Vagina (tissue), 2 donors: Measurements from ENCODE around the gene C2orf81. TPM values are rescaled to one million over a fixed set of nuclear protein-coding genes. Genes with fewer than 3 reads are reported as not detected.
"Not testable (repeated sequence)": the region's sequence is repeated elsewhere in the genome, so short reads cannot be mapped to it uniquely, and the experiment has no call there.

ENCODE experiments used
- DNase-seq, 2 donors: peaks; one replicate each; pipeline ENCODE4 v3.0.0-alpha.2; 2017; ENCODE audit errors: extremely low spot score in 2 of 2
- H3K27ac ChIP-seq: fragments of 200-600 bp; sonication (generic); one replicate; pipeline ENCODE4 v1.5.1; 2019
- H3K27me3 ChIP-seq: fragments of 200-600 bp; sonication (generic); one replicate; pipeline ENCODE4 v1.5.1; 2019
- H3K36me3 ChIP-seq, 2 donors: fragments of 200-600 bp; sonication (generic); one replicate each; pipeline ENCODE4 v1.5.1; 2017 to 2019
- H3K4me1 ChIP-seq: fragments of 200-600 bp; sonication (generic); one replicate; pipeline ENCODE4 v1.5.1; 2019
- H3K4me3 ChIP-seq, 2 donors: fragments of 200-600 bp; sonication (generic); 1 replicate in 1 of 2; 2 replicates in 1 of 2; pipeline ENCODE4 v1.5.1; 2016 to 2019
- H3K9me3 ChIP-seq: fragments of 200-600 bp; sonication (generic); one replicate; pipeline ENCODE4 v1.5.1; 2019
- CTCF ChIP-seq, 3 experiments: fragments of 450-650 bp in 2 of 3; fragments of 200-600 bp in 1 of 3; sonication (generic) in 1 of 3; IDR thresholded peaks; one replicate each; pipeline ENCODE4 v1.5.1; 2017 to 2019; ENCODE audit warnings: antibody characterized with exemption in 3 of 3, mild to moderate bottlenecking in 2 of 3, moderate library complexity in 2 of 3
- POLR2A ChIP-seq, 2 donors: fragments of 450-650 bp; IDR thresholded peaks; one replicate each; pipeline ENCODE4 v1.6.1; 2017; ENCODE audit warnings: antibody characterized with exemption in 2 of 2, mild to moderate bottlenecking in 2 of 2, moderate library complexity in 2 of 2
- POLR2AphosphoS5 ChIP-seq, 2 donors: sonication (generic); formaldehyde crosslinking; IDR thresholded peaks; one replicate each; pipeline ENCODE4 v1.9.0; 2017; ENCODE audit warnings: antibody characterized with exemption in 2 of 2, mild to moderate bottlenecking in 2 of 2, low read depth in 1 of 2; ENCODE audit not compliant: insufficient read depth in 1 of 2
- intact Hi-C: fragments of 100-400 bp; cut with DNase I; formaldehyde crosslinking; loops from one replicate; pipeline ENCODE4 v1.15.1; 2023
- total RNA-seq: library from RNA; depleted of rRNA; stranded (reverse); fragments of >200 nt; gene quantifications from one replicate; pipeline ENCODE4 v1.2.3, GENCODE V29; 2016

Gene C2orf81
- total RNA-seq: 2.7 TPM

GRCh38 chr2:74421221-74421870, at the start of gene C2orf81, which contains the start of gene WDR54:
C2orf81 (minus strand) TSS chr2:74421619; CDS start chr2:74421560, 59 bp downstream.
WDR54 (plus strand) TSS chr2:74421730; CDS start chr2:74422154, 424 bp downstream.
- Histone ChIP-seq H3K27ac (peak within 1 kb of the TSS; percentile 56), H3K27me3 (no peaks in the 10 kb centered on the region), H3K9me3 (no peaks in the 10 kb centered on the region), H3K4me3 (peak within 1 kb of the TSS; percentile 56 to 69), H3K4me1 (peaks cover 19% of the 10 kb centered on the region), H3K36me3 (no peaks in the 10 kb centered on the region)
- intact Hi-C loops: no loop called here
- DNase-seq: no peak
- no peak for TF ChIP-seq CTCF (IDR thresholded peaks at IDR 0.05)
- TF ChIP-seq POLR2AphosphoS5 (IDR thresholded peaks at IDR 0.05; ENCODE audit: insufficient read depth in 1 of 2, low read depth in 1 of 2): peak in 1 of 2 donors; percentile 72

- H3K27ac ChIP-seq, H3K9me3 ChIP-seq, intact Hi-C loops, H3K4me3 ChIP-seq, DNase-seq, H3K27me3 ChIP-seq: not testable (repeated sequence)
- H3K36me3 ChIP-seq: peaks cover 0 to 15% of the 10 kb centered on the region in 2 donors
- H3K4me1 ChIP-seq: peaks cover 29% of the 10 kb centered on the region
Measured at GRCh38 chr2:74470742-74471141, 49.3 kb upstream of the C2orf81 start.

- Histone ChIP-seq H3K4me1 (peaks cover 28% of the 10 kb centered on the region), H3K4me3 (peak overlapping the region; percentile 81 to 91), H3K36me3 (peaks cover 0 to 12% of the 10 kb centered on the region in 2 donors), H3K9me3 (no peaks in the 10 kb centered on the region), H3K27ac (peak overlapping the region; percentile 46), H3K27me3 (no peaks in the 10 kb centered on the region)
- intact Hi-C loops: loop anchor here (2.0 kb wide), 1 partner anchor 64 kb away; the partner anchor contains the start of genes AUP1 and HTRA2
- TF ChIP-seq CTCF (IDR thresholded peaks at IDR 0.05) (no peak), POLR2A (IDR thresholded peaks at IDR 0.05) (no peak), POLR2AphosphoS5 (IDR thresholded peaks at IDR 0.05; ENCODE audit: insufficient read depth in 1 of 2, low read depth in 1 of 2) (no peak)
- peak in 1 of 2 donors; percentile 85 for DNase-seq
Measured at GRCh38 chr2:74464406-74464805, 43.0 kb upstream of the C2orf81 start.

- Histone ChIP-seq H3K4me3 (no peak overlapping the region), H3K36me3 (peaks cover 0 to 12% of the 10 kb centered on the region in 2 donors), H3K27ac (no peak overlapping the region), H3K4me1 (peaks cover 36% of the 10 kb centered on the region), H3K9me3 (no peaks in the 10 kb centered on the region), H3K27me3 (no peaks in the 10 kb centered on the region)
- intact Hi-C loops: no loop called here
- DNase-seq: no peak
- no peak for TF ChIP-seq CTCF (IDR thresholded peaks at IDR 0.05)
- TF ChIP-seq POLR2A (IDR thresholded peaks at IDR 0.05): no peak
Measured at GRCh38 chr2:74462786-74463105, 41.3 kb upstream of the C2orf81 start.

- Histone ChIP-seq H3K36me3 (peaks cover 0 to 12% of the 10 kb centered on the region in 2 donors), H3K4me1 (peaks cover 37% of the 10 kb centered on the region), H3K9me3 (no peaks in the 10 kb centered on the region), H3K27ac (no peak overlapping the region), H3K27me3 (no peaks in the 10 kb centered on the region), H3K4me3 (no peak overlapping the region)
- no peak for DNase-seq
- TF ChIP-seq POLR2AphosphoS5 (IDR thresholded peaks at IDR 0.05; ENCODE audit: insufficient read depth in 1 of 2, low read depth in 1 of 2) (no peak), POLR2A (IDR thresholded peaks at IDR 0.05) (no peak), CTCF (IDR thresholded peaks at IDR 0.05) (no peak)
- intact Hi-C loops: no loop called here
Measured at GRCh38 chr2:74462054-74462785, 40.8 kb upstream of the C2orf81 start.
